Fibroblast of the aortic adventitia (primary cell): ENCODE data around the gene AS3MT. TPM values are rescaled to one million over a fixed set of nuclear protein-coding genes. Genes with fewer than 3 reads are reported as not detected.
"Not testable (repeated sequence)": the region's sequence is repeated elsewhere in the genome, so short reads cannot be mapped to it uniquely, and the experiment has no call there.

ENCODE experiments used
- DNase-seq: peaks from one replicate; pipeline ENCODE4 v3.0.0-alpha.2; 2010; ENCODE audit warnings: low read depth
- H3K4me3 ChIP-seq: 2 replicates; pipeline ENCODE4 v1.5.1; 2011; ENCODE audit warnings: low read depth, mild to moderate bottlenecking, control low read depth, low read length, moderate library complexity
- total RNA-seq: library from RNA; depleted of rRNA; stranded (reverse); fragments of >200 nt; gene quantifications from 2 replicates; pipeline ENCODE4 v1.2.3, GENCODE V29; 2012; ENCODE audit warnings: low replicate concordance
- TF ChIP-seq, protein P1 (sequence below): IDR thresholded peaks from 2 replicates; pipeline ENCODE4 v1.5.1; 2011; ENCODE audit warnings: mild to moderate bottlenecking, low read length, control low read depth, inconsistent platforms; ENCODE audit not compliant: insufficient read depth

The AS3MT gene, protein sequence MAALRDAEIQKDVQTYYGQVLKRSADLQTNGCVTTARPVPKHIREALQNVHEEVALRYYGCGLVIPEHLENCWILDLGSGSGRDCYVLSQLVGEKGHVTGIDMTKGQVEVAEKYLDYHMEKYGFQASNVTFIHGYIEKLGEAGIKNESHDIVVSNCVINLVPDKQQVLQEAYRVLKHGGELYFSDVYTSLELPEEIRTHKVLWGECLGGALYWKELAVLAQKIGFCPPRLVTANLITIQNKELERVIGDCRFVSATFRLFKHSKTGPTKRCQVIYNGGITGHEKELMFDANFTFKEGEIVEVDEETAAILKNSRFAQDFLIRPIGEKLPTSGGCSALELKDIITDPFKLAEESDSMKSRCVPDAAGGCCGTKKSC
- 2.9 and 7.0 TPM in 2 replicates for total RNA-seq

DNA sequence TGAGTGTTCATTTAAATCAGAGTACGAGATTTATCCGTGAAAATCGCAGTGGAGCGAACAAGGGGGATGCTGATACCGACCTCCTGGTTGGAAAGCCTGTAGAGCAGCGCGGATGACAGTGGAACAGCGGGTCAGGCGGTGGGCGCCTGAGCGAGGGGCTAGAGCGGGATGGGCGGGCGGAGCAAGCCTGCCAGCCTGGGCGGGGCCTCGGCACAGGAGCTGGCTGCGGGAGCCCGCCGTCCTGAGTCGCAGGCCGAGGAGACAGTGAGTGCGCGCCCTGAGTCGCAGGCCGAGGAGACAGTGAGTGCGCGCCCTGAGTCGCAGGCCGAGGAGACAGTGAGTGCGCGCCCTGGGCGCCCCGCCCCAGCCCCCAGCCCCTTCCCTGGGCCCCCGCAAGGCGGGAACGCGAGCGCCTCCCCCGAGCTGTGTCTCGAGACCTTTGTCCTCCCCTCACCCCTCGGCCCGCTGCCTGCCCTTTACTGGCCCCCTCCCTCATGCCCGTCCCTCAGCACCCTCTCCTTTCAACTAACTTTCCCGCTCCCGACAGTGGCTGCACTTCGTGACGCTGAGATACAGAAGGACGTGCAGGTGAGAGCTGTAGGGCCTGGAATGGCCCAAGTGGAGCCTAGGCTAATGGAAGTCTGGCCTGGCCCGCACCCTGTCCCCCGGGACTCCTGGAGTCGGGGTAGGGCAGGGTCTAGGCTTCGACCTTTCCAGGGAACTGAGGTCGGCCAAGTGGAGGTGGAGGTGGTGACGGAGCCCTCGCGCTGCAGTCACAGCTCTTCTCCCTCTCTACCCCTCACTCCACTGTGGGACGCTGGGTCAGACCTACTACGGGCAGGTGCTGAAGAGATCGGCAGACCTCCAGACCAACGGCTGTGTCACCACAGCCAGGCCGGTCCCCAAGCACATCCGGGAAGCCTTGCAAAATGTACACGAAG, at the start of gene AS3MT:
Gene AS3MT (plus strand): TSS at position 213 of the 941 bp plus-strand sequence. CDS start 123 bp downstream, at position 336.
- TF ChIP-seq, protein P1, sequence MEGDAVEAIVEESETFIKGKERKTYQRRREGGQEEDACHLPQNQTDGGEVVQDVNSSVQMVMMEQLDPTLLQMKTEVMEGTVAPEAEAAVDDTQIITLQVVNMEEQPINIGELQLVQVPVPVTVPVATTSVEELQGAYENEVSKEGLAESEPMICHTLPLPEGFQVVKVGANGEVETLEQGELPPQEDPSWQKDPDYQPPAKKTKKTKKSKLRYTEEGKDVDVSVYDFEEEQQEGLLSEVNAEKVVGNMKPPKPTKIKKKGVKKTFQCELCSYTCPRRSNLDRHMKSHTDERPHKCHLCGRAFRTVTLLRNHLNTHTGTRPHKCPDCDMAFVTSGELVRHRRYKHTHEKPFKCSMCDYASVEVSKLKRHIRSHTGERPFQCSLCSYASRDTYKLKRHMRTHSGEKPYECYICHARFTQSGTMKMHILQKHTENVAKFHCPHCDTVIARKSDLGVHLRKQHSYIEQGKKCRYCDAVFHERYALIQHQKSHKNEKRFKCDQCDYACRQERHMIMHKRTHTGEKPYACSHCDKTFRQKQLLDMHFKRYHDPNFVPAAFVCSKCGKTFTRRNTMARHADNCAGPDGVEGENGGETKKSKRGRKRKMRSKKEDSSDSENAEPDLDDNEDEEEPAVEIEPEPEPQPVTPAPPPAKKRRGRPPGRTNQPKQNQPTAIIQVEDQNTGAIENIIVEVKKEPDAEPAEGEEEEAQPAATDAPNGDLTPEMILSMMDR = no peak
- peak within 1 kb of the TSS; percentile 59 for H3K4me3 ChIP-seq
- no peak for DNase-seq

DNA sequence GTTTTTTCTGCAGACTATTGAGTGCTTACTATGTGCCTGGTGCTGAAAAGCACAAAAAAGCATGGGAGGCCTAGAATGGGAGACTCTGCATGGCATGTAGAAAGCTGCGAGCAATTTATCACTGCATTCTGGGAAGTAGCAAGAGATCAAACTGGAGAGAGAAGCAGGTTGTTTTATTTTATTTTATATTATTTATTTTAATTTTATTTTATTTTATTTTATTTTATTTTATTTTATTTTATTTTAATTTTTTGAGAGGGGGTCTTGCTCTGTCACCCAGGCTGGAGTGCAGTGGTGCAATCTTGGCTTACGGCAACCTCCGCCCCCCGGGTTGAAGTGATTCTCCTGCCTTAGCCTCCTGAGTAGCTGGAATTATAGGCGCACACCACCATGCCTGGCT, 49.3 kb upstream of the AS3MT start:
- not testable (repeated sequence) for DNase-seq, H3K4me3 ChIP-seq

DNA sequence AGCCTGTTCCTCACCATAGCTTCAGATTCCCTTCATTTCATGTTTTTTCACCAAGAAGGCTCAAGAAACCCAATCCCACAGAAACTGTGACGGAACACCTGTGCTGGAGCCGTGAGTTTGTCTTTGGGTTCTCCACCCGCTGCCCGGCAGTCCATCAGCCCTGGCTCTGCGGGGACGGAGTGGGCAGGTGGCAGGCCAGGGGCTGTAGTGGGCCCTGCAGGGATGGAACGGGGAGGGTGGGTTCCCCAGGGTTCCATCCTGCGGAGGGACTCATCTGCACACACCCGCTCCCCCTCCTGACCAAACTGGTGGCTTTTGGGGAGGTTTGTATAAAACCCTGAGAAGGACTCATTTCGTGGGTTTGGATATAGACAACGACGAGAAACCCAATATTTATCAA, 47.0 kb upstream of the AS3MT start:
- H3K4me3 ChIP-seq = no peak overlapping the region
- DNase-seq = no peak
- TF ChIP-seq, protein P1 = no peak

DNA sequence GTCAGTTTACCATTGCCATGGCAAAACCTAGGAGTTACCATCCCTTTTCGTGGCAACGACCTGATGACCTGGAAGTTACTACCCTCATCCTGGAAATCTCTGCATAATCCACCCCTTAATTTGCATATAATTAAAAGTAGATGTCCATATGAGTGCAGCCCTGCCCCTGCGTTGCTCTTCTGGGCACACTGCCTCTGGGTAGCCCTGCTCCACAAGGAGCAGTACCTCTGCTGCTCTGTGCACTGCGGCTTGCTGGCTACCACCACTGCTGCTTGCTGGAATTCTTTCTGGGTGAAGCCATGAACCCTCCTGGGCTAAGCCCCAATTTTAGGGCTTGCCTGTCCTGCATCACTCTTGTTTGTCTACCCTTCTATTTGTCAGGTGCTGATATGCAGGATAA, 44.6 kb upstream of the AS3MT start:
- DNase-seq = no peak
- TF ChIP-seq, protein P1 = no peak
- H3K4me3 ChIP-seq = no peak overlapping the region

DNA sequence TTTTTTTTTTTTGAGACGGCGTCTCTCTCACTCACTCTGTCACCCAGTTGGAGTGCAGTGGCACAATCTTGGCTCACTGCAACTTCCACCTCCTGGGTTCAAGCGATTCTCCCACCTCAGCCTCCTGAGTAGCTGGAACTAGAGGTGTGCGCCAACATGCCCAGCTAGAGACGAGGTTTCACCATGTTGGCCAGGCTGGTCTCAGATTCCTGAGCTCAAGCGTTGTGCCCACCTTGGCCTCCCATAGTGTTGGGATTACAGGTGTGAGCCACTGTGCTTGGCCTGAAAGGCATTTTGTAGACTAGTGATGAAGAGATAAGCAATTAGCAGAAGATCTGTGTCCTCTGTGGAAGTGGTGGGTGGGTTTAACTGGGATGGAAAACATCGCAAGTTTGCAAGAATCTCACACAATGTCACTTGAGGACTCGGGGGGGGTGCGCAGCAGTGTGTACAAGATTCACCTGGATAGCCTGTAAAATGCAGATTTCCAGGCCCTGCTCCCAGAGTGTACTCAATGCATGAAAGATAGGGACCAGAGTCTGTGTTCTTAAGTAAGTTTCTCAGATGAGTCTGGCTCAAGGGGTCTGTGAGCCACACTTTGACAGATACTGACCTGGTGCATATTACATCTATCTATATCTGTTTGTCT, 43.0 kb upstream of the AS3MT start:
- H3K4me3 ChIP-seq = no peak overlapping the region
- TF ChIP-seq, protein P1 = no peak
- DNase-seq = no peak

DNA sequence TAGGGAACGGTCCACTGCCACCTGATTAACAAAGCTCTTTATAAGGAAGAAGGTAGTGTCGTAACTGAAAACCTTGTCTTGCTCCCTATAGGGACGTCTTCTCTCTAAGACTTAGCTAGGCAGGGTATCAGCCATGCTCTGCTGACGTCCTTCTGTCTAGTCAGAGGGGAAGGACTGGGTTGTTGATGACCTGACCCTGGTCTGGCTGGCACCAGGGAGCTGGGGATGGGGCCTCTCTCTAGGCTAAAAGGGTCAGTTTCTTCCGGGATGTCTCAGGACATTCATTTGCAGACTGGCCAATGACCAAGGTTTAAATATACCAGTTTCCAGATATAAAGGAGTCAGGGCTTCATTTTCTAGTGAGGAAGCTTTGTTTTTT, 41.7 kb upstream of the AS3MT start:
- TF ChIP-seq, protein P1 = no peak
- no peak overlapping the region for H3K4me3 ChIP-seq
- DNase-seq = no peak
